GM18505 (cell line): Measurements from ENCODE around the gene M1AP.
A peak's percentile ranks its signal among the peaks of the same experiment; 100 is the strongest.

Source experiments
- ATAC-seq: cut with Tn5 transposase; IDR thresholded peaks from one replicate; pipeline ENCODE4 v1.9.1; 2021; ENCODE audit not compliant: unreplicated experiment
- POLR2A ChIP-seq: IDR thresholded peaks from 4 replicates; pipeline ENCODE4 v1.6.1; 2011; ENCODE audit warnings: borderline replicate concordance; ENCODE audit not compliant: insufficient read depth, insufficient read length; ENCODE audit errors: extremely low read depth

M1AP gene

GRCh38 chr2:74578408-74578807 is 69.7 kb downstream of the M1AP start:
- ATAC-seq = no peak
- TF ChIP-seq POLR2A = no peak

GRCh38 chr2:74577448-74577847 is 70.7 kb downstream of the M1AP start:
- peak; percentile 33 for TF ChIP-seq POLR2A
- ATAC-seq = no peak

- ATAC-seq = no peak
- no peak for TF ChIP-seq POLR2A
Observed at GRCh38 chr2:74576863-74577229, 71.3 kb downstream of the M1AP start.

GRCh38 chr2:74576211-74576862 is 71.8 kb downstream of the M1AP start:
- ATAC-seq = no peak
- no peak for TF ChIP-seq POLR2A

- TF ChIP-seq POLR2A = no peak
- ATAC-seq = no peak
Observed at GRCh38 chr2:74575320-74575719, 72.8 kb downstream of the M1AP start.

GRCh38 chr2:74573747-74574562 is 74.2 kb downstream of the M1AP start:
- TF ChIP-seq POLR2A = peak; percentile 46
- ATAC-seq = no peak

- TF ChIP-seq POLR2A = no peak
- ATAC-seq = no peak
Observed at GRCh38 chr2:74572178-74572925, 75.8 kb downstream of the M1AP start.

- ATAC-seq = peak; percentile 60
Observed at GRCh38 chr2:74571058-74571457, 77.1 kb downstream of the M1AP start.

GRCh38 chr2:74569686-74570085 is 78.4 kb downstream of the M1AP start:
- TF ChIP-seq POLR2A = no peak
- ATAC-seq = no peak

More at GRCh38 chr2:74571058-74571457, 77.1 kb downstream of the M1AP start:
- TF ChIP-seq POLR2A = no peak

- no peak for ATAC-seq
- no peak for TF ChIP-seq POLR2A
Observed at GRCh38 chr2:74567881-74568280, 80.2 kb downstream of the M1AP start.

GRCh38 chr2:74566754-74567085 is 81.4 kb downstream of the M1AP start:
- no peak for ATAC-seq

GRCh38 chr2:74566076-74566753 is 81.9 kb downstream of the M1AP start:
- no peak for TF ChIP-seq POLR2A
- no peak for ATAC-seq

More at GRCh38 chr2:74566754-74567085, 81.4 kb downstream of the M1AP start:
- no peak for TF ChIP-seq POLR2A

GRCh38 chr2:74564222-74564621 is 83.9 kb downstream of the M1AP start:
- ATAC-seq = no peak
- TF ChIP-seq POLR2A = no peak
